HepG2 (cell line): Measurements from ENCODE around the gene TBC1D22A. TPM values are rescaled to one million over a fixed set of nuclear protein-coding genes. Genes with fewer than 3 reads are reported as not detected.

ENCODE experiments used
- ATAC-seq: fragments of 200-7000 bp; cut with Tn5 transposase; 3 replicates; pipeline ENCODE4 v1.9.1; 2020; ENCODE audit warnings: mild to moderate bottlenecking, moderate library complexity
- BruUV-seq: library from RNA; stranded (reverse); fragments of 400-500 nt; replicated peaks from 2 replicates; lab custom pipeline; 2021; lab: Mats Ljungman, UMichigan
- CTCF ChIA-PET: fragments of 300-600 bp; formaldehyde crosslinking; extraction: SDS; loops from one replicate; lab custom pipeline; 2021; ENCODE audit warnings: low total read pairs, inconsistent platforms, low intra/inter-chr PET ratio; lab: Yijun Ruan, JAX
- POLR2A ChIA-PET: fragments of 350-600 bp; sonication (Branson Sonifier 250); formaldehyde crosslinking; loops from one replicate; lab custom pipeline; 2020; ENCODE audit warnings: antibody characterized with exemption, inconsistent platforms; lab: Yijun Ruan, JAX
- DNase-seq: peaks from one replicate; pipeline ENCODE4 v3.0.0-alpha.2; 2015; ENCODE audit warnings: low spot score
- FAIRE-seq: peaks from 3 replicates; lab custom pipeline; 2011; peaks lifted over from hg19 to GRCh38; lab: Jason Lieb, UNC
- H2AFZ ChIP-seq: one replicate; pipeline ENCODE4 v1.6.1; 2011; ENCODE audit warnings: low read length, inconsistent platforms
- H3K27ac ChIP-seq: fragments of 300-600 bp; 3 replicates; pipeline ENCODE4 v1.8.0; 2011; ENCODE audit warnings: mixed run types, mild to moderate bottlenecking, mixed read lengths, low read length, inconsistent platforms; ENCODE audit not compliant: insufficient read depth; ENCODE audit errors: extremely low read length
- H3K27me3 ChIP-seq, 2 experiments: fragments of 200-600 bp in 1 of 2; 2 replicates in 1 of 2; 3 replicates in 1 of 2; pipeline versions ENCODE4 v1.6.0 to v1.8.0; 2011; ENCODE audit warnings: low read length in 2 of 2, mild to moderate bottlenecking in 2 of 2, moderate library complexity in 2 of 2, inconsistent platforms in 1 of 2; ENCODE audit not compliant: insufficient read depth in 2 of 2, control insufficient read depth in 1 of 2
- H3K36me3 ChIP-seq, 2 experiments: fragments of 200-600 bp in 1 of 2; replicated peaks in 1 of 2; 2 replicates in 1 of 2; 3 replicates in 1 of 2; pipeline versions ENCODE4 v1.5.1 to v1.8.0; 2011; ENCODE audit warnings: low read length in 2 of 2, inconsistent platforms in 1 of 2; ENCODE audit not compliant: insufficient read depth in 2 of 2, control insufficient read depth in 1 of 2
- H3K4me1 ChIP-seq: 2 replicates; pipeline ENCODE4 v1.5.1; 2012; ENCODE audit warnings: low read length, inconsistent platforms; ENCODE audit not compliant: insufficient read depth
- H3K4me2 ChIP-seq: 2 replicates; pipeline ENCODE4 v1.6.0; 2011; ENCODE audit warnings: low read depth, low read length, inconsistent platforms
- H3K4me3 ChIP-seq, 3 experiments: fragments of 200-600 bp in 1 of 3; sonication (generic), shearing (Covaris generic) in 1 of 3; replicated peaks in 1 of 3; 2 replicates each; pipeline ENCODE4 v1.5.1; 2011 to 2016; ENCODE audit warnings: low read length in 3 of 3, inconsistent platforms in 2 of 3, low read depth in 2 of 3, mild to moderate bottlenecking in 2 of 3, control low read depth in 1 of 3, mixed read lengths in 1 of 3; ENCODE audit not compliant: insufficient read depth in 1 of 3
- H3K79me2 ChIP-seq: one replicate; pipeline ENCODE4 v1.6.1; 2011; ENCODE audit warnings: low read length, inconsistent platforms; ENCODE audit not compliant: insufficient read depth
- H3K9ac ChIP-seq: 2 replicates; pipeline ENCODE4 v1.6.0; 2011; ENCODE audit warnings: mild to moderate bottlenecking, low read depth, low read length, inconsistent platforms; ENCODE audit not compliant: insufficient read depth
- H3K9me3 ChIP-seq: 2 replicates; pipeline ENCODE4 v1.5.1; 2012; ENCODE audit warnings: mild to moderate bottlenecking, low read length
- H4K20me1 ChIP-seq: 2 replicates; pipeline ENCODE4 v1.6.0; 2011; ENCODE audit warnings: inconsistent platforms, mild to moderate bottlenecking, low read length, moderate library complexity; ENCODE audit not compliant: insufficient read depth
- JDP2 ChIP-seq: sonication (generic); formaldehyde crosslinking; IDR thresholded peaks from 2 replicates; pipeline ENCODE4 v1.8.1; 2022; ENCODE audit warnings: missing genetic modification reagents, borderline replicate concordance
- RXRA ChIP-seq: sonication (generic); formaldehyde crosslinking; IDR thresholded peaks from 2 replicates; pipeline ENCODE4 v1.5.1; 2020; ENCODE audit warnings: missing genetic modification reagents
- SALL2 ChIP-seq: sonication (generic); formaldehyde crosslinking; IDR thresholded peaks from 2 replicates; pipeline ENCODE4 v1.8.1; 2023; ENCODE audit warnings: mild to moderate bottlenecking, missing genetic modification reagents, inconsistent platforms
- U2AF2 ChIP-seq: fragments of 200-400 bp; formaldehyde crosslinking; IDR thresholded peaks from 2 replicates; pipeline ENCODE4 v1.6.1; 2017; ENCODE audit warnings: low read depth, mild to moderate bottlenecking, low read length
- ZHX1 ChIP-seq: sonication (generic); formaldehyde crosslinking; IDR thresholded peaks from 2 replicates; pipeline ENCODE4 v1.8.1; 2022; ENCODE audit warnings: low read depth, mild to moderate bottlenecking, missing genetic modification reagents
- ZNF451 ChIP-seq: sonication (generic); formaldehyde crosslinking; IDR thresholded peaks from 2 replicates; pipeline ENCODE4 v1.5.0; 2020; ENCODE audit warnings: mild to moderate bottlenecking, missing genetic modification reagents
- ZNF512B ChIP-seq: sonication (generic); formaldehyde crosslinking; IDR thresholded peaks from 2 replicates; pipeline ENCODE4 v1.5.1; 2020; ENCODE audit warnings: missing genetic modification reagents, mild to moderate bottlenecking, borderline replicate concordance
- ZNF644 ChIP-seq: IDR thresholded peaks from 2 replicates; pipeline ENCODE4 v1.6.1; 2016; ENCODE audit warnings: low read depth
- ZNF691 ChIP-seq: sonication (generic); formaldehyde crosslinking; IDR thresholded peaks from 2 replicates; pipeline ENCODE4 v1.4.0; 2020; ENCODE audit warnings: missing genetic modification reagents, low read depth, mild to moderate bottlenecking, borderline replicate concordance
- WGBS: methylation state at CpG from one replicate; pipeline ENCODE4 v1.1.6; 2017; ENCODE audit warnings: low lambda C conversion rate; 5-methylcytosine and 5-hydroxymethylcytosine counted together
- in situ Hi-C: cut with HindIII; loops from 2 replicates; pipeline ENCODE4 v1.10.0; 2017; ENCODE audit warnings: low pct_unique_long_range_greater_than_20kb; ENCODE audit not compliant: extremely low pct_ligation_motif_present
- intact Hi-C: fragments of 100-400 bp; cut with micrococcal nuclease; formaldehyde crosslinking; loops from one replicate; pipeline ENCODE4 v1.10.0; 2022; ENCODE audit not compliant: unreplicated experiment
- polyA plus RNA-seq, 8 experiments: library from polyadenylated mRNA; depleted of rRNA in 3 of 8; stranded (reverse) in 7 of 8; unstranded in 1 of 8; fragments of >200 nt; fragmentation: Illumina TruSeq in 4 of 8; extraction: Trizol in 4 of 8; gene quantifications; 2 replicates each; pipeline versions ENCODE4 v1.2.1 to v1.2.3, GENCODE V29; 2011 to 2016; ENCODE audit warnings: low read depth in 4 of 8, missing spikeins in 1 of 8, mixed read lengths in 1 of 8; ENCODE audit not compliant: insufficient read depth in 1 of 8
- total RNA-seq, 5 experiments: library from RNA; depleted of rRNA; stranded (reverse); fragments of >200 nt; fragmentation: Illumina TruSeq; extraction: Trizol; gene quantifications; 2 replicates each; pipeline ENCODE4 v1.2.3, GENCODE V29; 2016; ENCODE audit warnings: low read depth in 1 of 5
- TF ChIP-seq, protein P1 (sequence below): sonication (generic); formaldehyde crosslinking; IDR thresholded peaks from 2 replicates; pipeline ENCODE4 v1.5.0; 2020; ENCODE audit warnings: mild to moderate bottlenecking, missing genetic modification reagents

TBC1D22A gene
- total and polyA plus RNA-seq, 2 of the 13 experiments (the other 11 are each of a cell fraction or from before 2014, with no cell fraction given): 17.3 to 18.0 TPM

GRCh38 chr22:46951350-46951749 lies 188.9 kb downstream of the TBC1D22A start (continued):
- no peak for TF ChIP-seq ZNF512B
- TF ChIP-seq U2AF2: no peak
- no peak for TF ChIP-seq ZNF691 (CRISPR knock-in tag)
- TF ChIP-seq ZHX1 (CRISPR knock-in tag): no peak

DNA sequence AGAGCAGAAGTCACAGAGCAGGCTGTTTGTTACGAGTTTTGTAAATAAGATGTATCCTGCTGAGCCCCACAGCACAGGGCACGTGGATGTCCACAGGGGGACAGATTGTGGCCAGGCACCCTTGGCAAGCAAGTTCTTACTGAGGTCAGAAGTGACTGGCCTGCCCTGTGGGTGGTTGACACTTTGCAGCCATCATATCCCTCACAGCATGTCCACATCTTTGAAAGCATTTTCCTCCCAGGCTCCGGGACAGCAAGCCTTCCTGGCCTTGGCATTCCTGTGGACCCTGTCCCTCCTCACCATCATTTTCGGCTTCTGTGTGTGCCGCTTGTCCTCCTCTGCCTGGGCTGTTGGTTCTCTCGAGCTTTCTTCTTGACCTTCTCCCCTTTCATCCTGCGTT lies 189.5 kb downstream of the TBC1D22A start:
- ATAC-seq: no peak
- no peaks in the 10 kb centered on the region for H3K79me2 ChIP-seq
- H3K9me3 ChIP-seq: no peaks in the 10 kb centered on the region
- H3K27ac ChIP-seq: no peak overlapping the region
- WGBS: 90% methylated on average over 6 of the region's 7 CpGs
- CTCF ChIA-PET: no interaction called here
- peaks cover 5 to 22% of the 10 kb centered on the region in 2 experiments; a peak in 4 of 5 replicates for H3K36me3 ChIP-seq
- TF ChIP-seq RXRA (CRISPR knock-in tag) (no peak), ZNF451 (no peak), SALL2 (CRISPR knock-in tag) (no peak), JDP2 (no peak), ZNF644 (CRISPR knock-in tag) (no peak)
- TF ChIP-seq, protein P1, sequence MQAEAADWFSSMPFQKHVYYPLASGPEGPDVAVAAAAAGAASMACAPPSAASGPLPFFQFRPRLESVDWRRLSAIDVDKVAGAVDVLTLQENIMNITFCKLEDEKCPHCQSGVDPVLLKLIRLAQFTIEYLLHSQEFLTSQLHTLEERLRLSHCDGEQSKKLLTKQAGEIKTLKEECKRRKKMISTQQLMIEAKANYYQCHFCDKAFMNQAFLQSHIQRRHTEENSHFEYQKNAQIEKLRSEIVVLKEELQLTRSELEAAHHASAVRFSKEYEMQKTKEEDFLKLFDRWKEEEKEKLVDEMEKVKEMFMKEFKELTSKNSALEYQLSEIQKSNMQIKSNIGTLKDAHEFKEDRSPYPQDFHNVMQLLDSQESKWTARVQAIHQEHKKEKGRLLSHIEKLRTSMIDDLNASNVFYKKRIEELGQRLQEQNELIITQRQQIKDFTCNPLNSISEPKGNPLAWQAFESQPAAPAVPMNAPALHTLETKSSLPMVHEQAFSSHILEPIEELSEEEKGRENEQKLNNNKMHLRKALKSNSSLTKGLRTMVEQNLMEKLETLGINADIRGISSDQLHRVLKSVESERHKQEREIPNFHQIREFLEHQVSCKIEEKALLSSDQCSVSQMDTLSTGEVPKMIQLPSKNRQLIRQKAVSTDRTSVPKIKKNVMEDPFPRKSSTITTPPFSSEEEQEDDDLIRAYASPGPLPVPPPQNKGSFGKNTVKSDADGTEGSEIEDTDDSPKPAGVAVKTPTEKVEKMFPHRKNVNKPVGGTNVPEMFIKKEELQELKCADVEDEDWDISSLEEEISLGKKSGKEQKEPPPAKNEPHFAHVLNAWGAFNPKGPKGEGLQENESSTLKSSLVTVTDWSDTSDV: no peak
- TF ChIP-seq, all 625 proteins: peak for 0
- Histone ChIP-seq H3K4me2 (no peak overlapping the region), H4K20me1 (no peaks in the 10 kb centered on the region), H3K4me1 (peaks cover 8% of the 10 kb centered on the region), H3K27me3 (no peaks in the 10 kb centered on the region), H2AFZ (no peak overlapping the region), H3K4me3 (no peak overlapping the region), H3K9ac (no peak overlapping the region)
- BruUV-seq: no TSS peak
- intact Hi-C loops (no loop called here), in situ Hi-C loops (no loop called here)
- POLR2A ChIA-PET: no interaction called here
- FAIRE-seq (no peak), DNase-seq (no peak)
